NOMO-1 treated with dmso at 0.1 percent for 144 hours (cell line): ENCODE measurements around the gene SDC4.
A peak's percentile ranks its signal among the peaks of the same experiment; 100 is the strongest.

Experiments
- DNase-seq: peaks from one replicate; lab custom pipeline; 2025; ENCODE audit not compliant: unreplicated experiment; lab: John Stamatoyannopoulos, UW

The SDC4 gene

DNA sequence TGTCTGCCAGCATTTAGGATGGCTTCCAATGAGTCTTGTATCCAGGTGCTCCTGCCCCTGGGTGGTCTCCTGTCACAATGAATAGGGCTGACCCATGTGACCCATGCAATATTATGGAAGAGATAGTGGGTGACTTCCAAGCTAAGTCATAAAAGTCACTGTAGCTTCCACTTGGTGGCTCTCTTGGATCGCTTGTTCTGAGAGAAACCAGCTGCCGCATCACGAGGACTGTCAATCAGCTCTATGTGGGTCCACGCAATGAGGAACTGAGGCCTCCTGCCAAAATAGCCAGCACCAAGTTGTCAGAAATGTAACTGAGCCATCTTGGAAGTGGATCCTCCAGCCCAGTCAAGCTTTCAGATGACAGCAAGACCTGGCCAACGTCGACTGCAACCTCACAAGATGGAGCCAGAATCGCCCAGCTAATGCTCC, 25.3 kb downstream of the SDC4 start:
- peak; percentile 79 for DNase-seq

DNA sequence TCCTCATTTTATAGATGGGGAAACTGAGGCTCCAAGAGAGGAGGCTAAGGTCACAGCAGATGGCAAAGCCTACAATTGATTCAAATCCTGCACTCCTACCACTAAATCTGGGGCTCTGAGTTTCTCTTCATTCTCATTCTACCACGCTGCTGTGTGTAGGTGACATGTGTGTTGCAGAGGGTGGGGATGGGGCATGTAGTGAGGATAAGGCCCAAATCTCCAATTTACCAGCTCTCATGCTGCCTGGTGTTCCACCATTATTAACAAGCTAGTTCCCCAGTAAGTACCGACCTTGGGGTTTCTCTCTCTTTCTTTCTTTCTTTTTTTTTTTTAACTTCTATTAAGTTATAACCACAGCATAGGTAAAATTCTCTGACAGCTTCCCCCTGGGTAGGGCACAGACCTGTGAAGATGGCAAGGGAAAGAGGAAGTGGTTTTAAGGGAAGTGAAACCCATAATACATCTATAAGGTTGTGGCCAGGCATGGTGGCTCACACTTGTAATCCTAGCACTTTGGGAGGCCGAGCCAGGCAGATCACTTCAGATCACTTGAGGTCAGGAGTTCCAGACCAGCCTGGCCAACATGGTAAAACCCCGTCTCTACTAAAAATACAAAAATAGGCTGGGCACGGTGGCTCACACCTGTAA, 27.2 kb downstream of the SDC4 start:
- peak; percentile 78 for DNase-seq

DNA sequence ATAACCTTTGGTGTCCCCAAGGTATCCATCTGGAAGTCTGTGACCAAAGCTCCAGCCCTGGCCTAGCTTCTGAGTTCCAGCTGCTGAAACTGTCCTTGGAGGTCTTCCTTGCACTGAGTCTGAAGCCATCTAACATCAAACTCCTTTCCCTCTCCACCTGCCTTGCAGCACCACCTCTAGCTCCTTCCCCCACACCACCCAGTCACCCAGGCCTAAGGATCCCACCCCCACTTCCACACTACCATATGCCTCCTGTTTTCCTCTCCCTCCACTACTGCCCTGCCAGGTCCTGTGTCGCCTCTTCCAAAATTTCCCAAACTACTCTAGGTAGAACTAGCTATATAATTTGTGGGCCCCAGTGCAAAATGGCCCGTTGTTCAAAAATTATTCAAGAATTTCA, 29.3 kb downstream of the SDC4 start:
- no peak for DNase-seq

DNA sequence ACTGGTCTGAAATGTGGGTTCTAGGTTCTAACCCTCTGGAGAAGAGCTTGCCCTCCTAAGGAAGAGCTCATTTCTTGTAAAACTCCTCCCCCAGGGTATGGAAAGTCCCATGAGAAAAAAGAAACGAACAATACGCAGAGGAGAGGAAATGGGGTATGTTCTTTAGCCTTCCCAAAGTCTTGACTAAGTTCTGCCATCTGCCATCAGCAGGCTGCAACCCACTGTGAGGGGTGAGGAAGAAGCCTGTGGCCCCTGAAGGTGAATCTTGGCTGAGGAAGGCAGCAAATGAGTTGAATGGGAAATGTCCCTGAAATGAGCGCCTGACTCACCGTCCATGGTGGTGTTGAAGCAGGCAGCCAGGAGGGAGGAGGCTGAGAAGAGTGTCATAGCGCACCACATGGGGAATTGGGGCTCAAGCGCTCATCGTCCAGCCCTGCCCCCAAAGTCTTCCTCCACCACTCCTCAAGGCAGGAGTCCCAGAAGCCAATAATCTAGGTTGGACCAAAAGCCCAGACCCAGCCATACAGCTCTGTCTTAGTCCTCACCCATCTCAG, 29.8 kb downstream of the SDC4 start:
- DNase-seq, result no peak

DNA sequence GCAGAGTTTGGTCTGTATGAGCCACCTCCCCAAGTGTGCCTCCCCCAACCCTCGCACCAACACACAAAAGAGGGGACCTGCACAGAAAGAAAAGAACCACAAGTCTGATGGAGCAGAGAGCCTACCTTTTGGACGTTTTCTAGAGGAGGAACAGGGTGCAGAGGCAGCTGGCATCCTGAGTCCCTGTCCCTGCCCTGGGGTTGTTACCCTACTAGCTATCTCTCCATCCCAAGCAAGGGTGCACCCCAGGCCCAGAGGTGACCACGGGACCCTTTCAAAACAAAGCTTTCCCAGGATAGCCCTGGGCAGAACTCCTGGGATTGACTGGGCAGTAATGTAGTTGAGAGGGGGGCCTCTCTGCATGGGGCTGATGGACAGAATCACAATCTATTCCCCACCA, 30.4 kb downstream of the SDC4 start:
- no peak for DNase-seq

DNA sequence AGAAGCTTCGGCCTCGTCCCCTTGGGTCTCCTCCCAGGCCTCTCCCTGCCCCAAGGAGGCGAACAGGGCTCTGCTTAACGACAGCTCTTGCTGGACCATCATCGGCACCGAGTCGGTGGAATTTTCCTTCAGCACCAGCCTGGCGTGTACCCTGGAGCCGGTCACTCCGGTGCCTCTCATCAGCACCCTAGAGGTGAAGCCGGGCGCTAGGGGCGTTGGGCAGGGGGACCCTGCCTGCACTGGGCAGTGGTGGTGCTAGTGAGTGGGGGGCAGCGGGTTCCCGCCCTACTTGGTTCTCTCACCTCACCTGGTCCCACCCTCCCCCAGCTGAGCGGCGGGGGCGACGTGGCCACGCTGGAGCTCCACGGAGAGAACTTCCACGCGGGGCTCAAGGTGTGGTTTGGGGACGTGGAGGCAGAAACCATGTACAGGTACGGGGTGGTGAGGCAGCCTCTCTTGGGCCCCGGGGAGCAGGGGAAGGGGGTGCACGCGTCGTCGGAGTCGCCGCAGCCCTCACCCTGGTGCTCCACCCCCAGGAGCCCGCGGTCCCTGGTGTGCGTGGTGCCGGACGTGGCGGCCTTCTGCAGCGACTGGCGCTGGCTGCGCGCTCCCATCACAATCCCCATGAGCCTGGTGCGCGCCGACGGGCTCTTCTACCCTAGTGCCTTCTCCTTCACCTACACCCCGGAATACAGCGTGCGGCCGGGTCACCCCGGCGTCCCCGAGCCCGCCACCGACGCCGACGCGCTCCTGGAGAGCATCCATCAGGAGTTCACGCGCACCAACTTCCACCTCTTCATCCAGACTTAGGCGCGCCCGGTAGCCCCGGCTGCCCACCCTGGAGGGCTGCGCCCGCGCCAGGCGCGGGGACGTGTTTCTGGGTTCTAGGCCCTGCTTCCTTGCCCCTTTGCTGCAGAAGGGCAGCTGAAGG, 31.8 kb downstream of the SDC4 start:
- no peak for DNase-seq

DNA sequence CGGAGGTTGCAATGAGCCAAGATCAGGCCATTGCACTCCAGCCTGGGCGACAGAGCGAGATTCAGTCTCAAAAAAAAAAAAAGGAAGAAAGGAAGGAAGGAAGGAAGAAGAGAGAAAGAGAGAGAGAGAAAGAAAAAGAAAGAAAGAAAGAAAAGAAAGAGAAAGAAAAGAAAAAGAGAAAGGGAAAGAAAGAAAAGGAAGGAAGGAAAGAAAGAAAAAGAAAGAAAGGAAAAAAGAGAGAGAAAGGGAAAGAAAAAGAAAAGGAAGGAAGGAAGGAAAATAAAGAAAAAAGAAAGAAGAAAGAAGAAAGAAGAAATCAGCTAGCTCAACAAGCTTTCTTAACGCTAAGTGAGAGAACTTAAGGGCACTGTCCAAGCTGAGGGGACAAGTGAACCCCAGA, 32.6 kb downstream of the SDC4 start:
- DNase-seq, result no peak

DNA sequence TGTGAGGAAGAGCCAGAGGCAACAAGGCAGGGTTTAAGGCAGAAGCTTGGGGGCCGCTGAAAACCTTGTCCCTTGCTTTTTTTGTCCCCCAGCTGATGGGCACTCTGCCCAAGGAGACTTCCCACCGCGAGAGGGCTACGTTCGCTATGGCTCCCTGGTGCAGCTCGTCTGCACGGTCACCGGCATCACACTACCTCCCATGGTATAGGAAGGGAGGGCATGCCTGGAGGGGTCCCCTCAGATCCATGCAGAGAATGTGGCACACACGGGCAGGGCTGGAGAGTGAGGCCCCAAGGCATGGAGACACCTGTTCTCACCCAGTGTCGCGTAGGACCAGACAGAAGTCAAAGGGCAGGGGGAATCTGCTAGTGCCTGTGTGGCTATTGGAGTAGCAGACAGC, 34.3 kb downstream of the SDC4 start:
- no peak for DNase-seq

DNA sequence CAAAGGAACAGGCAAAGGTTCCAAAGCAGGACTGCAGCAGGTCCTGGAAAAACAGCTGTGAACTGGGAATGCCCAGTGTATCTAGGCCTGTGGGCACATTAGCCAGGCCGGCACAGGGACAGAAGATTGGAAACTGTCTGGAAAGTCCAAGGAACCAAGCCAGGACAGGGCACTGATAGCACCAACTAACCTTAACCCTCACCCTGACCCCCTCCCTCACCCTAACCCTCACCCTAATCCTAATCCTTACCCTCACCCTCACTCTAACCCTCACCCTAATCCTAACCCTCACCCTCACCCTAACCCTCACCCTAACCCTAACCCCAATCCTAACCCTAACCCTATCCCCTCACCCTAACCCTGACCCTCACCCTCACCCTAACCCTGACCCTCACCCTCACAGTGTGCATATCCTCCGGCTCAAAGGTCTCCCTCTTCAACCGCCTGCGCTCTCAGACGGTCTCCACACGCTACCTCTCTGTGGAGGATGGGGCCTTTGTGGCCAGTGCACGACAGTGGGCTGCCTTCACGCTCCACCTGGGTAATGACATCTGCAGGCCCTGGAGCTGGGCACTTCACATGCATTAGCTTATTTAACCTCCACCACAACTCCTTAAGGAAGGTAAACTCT, 35.0 kb downstream of the SDC4 start:
- DNase-seq, result no peak

DNA sequence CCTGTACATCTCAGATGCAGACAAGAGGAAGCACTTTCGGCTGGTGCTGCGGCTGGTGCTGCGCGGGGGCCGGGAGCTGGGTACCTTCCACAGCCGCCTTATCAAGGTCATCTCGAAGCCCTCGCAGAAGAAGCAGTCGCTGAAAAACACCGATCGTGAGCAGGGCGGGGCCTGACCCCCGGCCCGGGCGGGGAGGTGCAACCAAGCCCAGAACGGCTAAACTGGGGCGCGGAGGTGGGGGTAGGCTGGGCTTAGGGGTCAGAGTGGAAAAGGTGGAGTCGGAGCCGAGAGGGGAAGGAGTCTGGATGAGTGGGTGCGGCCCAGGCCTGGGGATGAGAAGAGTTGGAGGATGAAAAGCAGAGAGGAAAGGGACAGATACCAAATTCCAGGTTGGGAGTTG, 36.0 kb downstream of the SDC4 start:
- DNase-seq, result no peak

DNA sequence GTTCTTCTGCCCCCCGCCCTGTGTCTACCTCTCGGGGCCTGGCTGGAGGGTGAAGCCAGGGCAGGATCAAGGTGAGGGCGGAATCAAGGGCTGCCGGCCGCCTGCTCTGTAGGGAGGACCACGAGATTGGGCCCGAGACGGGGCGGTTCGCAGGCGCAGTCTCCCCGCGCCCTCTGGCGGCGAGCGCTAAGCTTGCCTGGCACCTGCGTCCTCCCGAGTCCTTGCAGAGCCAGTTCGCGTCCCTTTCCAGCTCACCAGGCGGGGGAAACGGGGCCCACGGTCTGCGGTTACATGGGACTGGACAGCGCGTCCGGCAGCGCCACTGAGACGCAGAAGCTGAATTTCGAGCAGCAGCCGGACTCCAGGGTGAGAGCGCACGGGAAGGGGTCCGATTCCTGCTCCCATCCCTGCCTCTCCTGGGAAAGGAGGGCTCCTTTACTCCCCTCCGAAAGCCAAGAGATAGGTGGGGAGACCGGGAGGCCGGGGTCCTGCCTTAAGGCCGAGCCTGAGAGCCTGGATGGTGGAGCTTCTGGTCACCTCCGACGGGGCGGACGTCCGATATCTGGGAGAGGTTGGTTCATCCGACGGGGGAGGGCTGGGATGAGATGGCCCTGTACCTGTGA, 36.5 kb downstream of the SDC4 start:
- peak; percentile 62 for DNase-seq

DNA sequence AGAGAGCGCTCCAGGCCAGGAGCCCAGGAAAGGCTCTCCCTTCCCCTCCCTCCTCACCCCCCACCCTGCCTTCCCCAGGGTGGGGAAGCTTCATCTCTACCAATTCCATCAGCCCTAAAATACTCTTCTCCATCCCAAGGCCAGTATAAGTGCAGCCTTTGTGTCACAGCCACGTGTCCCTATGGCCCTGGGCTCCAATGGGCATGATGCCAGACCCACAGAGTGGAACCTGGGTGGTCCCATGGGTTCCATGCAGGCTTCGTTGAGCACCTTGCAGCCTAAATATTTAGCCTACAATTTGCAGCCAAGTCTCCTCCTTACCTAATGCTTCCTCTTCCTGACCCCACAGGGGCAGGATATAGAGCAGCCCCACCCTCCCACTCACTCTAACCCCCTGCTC, 39.1 kb downstream of the SDC4 start:
- no peak for DNase-seq

DNA sequence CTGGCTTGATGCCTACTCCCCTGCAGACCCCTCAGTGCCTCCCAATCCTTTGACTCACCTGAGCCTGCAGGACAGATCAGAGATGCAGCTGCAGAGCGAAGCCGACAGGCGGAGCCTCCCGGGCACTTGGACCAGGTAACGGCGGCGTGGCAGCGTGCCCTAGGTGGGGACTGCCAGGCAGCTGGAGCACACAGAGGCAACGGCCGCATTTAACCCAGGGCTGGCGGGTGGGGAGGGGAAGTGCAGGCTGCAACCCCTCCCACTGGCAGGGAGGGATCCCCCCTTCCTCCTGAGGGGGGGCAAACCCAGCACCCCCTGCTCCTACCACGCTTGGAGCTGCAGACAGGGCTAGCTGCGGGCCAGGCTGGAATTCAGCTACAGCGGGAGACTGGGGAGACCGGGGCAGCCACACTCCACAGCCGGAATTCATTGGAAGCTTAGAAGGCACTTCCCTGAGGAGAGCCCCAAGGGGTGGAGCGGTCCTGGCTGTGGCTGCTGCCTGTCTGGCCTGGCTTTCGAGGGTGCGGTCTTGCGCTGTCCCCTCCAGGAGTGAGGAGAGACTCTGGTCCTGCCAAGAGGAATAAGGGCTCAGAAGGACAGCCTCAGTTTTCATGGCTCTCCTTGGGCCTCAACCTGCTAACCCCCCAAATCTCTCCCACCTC, 40.0 kb downstream of the SDC4 start, which contains the start of gene MATN4:
Gene MATN4, minus strand, starts transcription at position 183 of the 662 bp plus-strand sequence. CDS start 2,717 bp downstream, outside the sequence.
- no peak for DNase-seq

DNA sequence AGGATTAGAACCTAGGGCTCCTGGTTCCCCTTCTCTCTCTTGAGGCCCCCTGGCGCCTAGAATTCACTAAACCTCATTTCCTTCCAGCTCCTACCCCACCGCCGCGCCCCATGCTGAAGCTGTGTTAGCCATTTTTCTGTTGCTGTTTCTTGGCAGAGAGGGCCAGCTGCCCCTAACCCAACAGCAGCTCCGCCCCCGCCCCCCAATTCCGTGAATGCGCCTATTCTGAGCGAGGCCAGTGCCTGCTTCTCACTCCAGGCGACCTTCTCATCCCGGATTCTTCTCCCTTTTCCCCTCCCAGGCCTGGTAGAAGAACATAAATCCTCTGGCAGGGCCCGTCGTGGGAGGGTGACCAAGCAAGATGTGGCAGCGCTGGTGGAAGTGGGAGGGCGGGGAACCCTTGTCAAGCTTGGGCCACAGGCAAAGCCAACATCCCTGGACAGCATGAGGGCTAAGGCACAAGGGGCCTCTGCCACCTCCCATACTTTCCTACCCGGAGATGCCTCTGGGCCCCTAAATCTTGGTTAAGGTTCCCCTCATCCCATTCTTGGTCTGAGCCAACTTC, 41.1 kb downstream of the SDC4 start:
- DNase-seq, result no peak

DNA sequence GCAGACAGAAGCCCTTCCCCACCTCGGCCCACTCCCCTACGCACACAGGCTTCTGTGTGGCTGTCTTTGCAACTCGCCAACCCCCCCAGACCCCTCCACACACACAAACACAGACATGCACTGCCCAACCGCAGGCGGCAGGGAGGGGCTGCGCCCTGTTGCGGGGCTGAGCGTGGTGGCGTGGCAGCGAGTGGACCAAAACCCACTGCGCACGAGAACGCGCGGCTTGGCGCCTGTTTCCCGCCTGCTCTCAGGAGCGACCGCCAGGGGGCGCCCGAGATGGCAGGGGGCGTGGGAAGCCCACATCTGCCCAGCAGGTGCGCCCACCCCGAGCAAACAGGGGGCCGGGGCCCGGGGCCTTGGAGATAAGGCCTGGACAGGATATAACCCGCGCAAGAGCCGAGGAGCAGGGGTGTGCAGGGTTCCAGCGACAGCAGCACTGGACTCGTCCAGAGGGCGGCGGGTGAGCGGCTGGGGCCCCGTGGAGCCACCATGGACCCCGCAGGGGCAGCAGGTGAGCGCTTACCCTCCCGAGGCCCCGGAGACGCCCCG, 41.7 kb downstream of the SDC4 start, which contains the start of gene RBPJL:
Gene RBPJL, plus strand, starts transcription at position 410 of the 552 bp plus-strand sequence. Its CDS starts 83 bp downstream, at position 493.
- no peak for DNase-seq

DNA sequence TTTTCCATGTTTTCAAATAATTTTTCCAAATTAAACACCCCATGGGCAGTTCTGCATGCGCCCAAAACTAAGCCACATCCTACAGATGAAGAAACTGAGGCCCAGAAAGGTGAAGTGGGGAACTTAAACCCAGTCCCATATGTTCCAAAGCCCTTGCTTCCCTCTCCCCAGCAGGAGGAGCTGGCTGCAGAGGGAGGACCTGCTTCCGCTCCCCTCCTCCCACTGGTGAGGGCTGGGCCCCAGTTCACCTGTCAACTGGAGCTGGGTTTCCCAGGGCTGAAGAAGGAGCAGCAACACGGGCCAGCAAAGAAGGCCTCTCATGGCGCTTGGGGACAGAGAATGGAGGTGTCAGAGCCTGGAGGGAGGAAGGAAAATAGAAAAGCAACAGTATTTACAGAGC, 43.0 kb downstream of the SDC4 start:
- DNase-seq, result no peak

DNA sequence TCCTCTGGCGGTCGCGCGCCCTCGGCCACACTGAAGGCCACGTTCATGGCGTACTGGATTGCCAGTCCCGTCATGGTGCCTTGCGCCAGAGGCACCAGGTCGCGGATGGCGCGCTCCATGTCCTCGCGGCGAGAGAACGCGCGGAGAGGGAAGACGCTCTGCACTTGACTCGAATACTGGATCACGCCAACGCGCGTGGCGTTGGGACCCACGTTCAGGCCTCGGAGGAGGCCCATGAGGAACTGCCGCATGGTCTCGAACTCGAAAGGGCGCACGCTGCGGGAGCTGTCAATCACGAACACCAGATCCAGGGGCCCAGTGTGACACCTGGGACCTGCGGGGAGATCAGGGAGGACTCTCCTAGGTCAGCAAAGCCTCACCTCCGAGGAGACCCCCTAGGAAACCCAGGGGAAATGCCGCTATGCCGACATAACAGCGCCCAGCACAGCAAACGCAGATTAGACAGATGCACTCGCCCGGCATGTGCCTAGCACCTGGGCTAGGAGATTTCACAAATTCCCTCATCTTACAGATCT, 43.7 kb downstream of the SDC4 start:
- no peak for DNase-seq

DNA sequence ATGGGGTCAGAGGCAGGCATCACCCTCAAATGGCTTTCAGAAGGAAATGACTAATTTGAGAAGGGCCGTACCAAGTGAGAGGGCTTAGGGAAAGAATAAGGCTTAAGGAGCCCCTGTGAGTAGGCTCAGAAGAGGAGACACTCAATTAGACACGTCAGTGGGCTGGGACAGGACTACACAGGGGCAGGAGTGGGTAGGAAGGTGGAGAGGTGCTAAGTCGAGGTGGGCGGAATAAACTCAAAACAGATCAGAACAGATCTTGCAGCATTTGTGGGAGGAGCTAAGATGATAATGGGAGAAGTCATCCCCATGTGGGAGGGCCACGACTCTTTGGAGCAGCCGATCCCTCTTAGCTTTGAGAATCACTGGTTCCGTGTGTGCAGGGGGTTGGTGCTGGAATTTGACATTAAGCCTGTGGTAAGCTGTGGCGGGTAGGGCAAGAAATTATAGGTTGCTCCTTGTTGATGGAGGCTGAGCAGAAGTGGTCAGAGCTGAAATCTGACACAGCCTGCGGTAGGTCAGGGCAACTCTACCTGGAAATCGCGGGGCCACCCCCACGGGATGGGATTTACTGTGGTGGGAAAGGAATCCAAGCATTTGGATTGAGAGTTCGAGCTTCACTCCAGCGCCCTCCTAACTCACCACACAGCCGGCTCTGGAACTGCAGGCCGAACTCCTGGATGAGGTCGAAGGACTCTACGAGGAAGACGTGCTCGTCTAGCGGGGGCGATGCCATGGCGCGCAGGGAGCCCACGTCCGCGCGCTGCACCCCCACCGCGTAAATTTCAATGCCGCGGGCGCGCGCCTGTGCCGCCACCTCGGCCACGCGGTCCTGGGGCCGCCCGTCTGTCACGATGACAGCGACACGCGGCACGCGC, 44.4 kb downstream of the SDC4 start:
- no peak for DNase-seq
